Measurements from ENCODE around the gene CCNK.

GRCh38 chr14:99497894-99498293 is 16.7 kb downstream of the CCNK start:
- no peak for TF ChIP-seq EZH2phosphoT487 (IDR thresholded peaks at IDR 0.05; ENCODE audit: insufficient read depth, low read depth)
- TF ChIP-seq EZH2 (IDR thresholded peaks at IDR 0.05; ENCODE audit: insufficient read depth, poor library complexity, severe bottlenecking) = no peak
